ENCODE data around the gene GDA. TPM values are rescaled to one million over a fixed set of nuclear protein-coding genes. Genes with fewer than 3 reads are reported as not detected.

GDA gene
- total RNA-seq, 2 donors from 2014 or later, result 1.9 TPM; not detected in 1

DNA sequence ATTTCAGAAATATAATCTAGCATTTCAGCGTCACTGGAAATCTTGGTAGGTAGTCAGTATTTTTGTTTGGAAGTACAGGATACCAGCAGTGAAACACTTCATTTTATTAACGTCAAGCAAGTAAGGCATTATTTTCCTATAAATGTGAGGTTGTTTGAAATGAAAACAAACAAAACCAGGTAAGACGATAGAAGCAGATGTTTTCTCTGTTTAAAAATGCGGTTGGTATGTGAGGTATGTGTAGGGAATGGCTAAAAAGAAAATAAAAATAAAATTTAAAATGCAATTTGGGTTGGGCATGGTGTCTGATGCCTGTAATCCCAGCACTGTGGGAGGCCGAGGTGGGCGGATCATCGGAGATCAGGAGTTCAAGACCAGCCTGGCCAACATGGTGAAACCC is 16.1 kb downstream of the GDA start:
- WGBS, result 66% methylated on average over 7 of the region's 7 CpGs
- no peak overlapping the region for H3K4me3 ChIP-seq
- H3K9me3 ChIP-seq, result no peaks in the 10 kb centered on the region
- no peak overlapping the region for H3K27ac ChIP-seq
- DNase-seq (ENCODE audit: low spot score), result no peak
- no peaks in the 10 kb centered on the region for H3K36me3 ChIP-seq
- TF ChIP-seq POLR2AphosphoS5 (IDR thresholded peaks at IDR 0.05), result no peak
- TF ChIP-seq, protein P1, sequence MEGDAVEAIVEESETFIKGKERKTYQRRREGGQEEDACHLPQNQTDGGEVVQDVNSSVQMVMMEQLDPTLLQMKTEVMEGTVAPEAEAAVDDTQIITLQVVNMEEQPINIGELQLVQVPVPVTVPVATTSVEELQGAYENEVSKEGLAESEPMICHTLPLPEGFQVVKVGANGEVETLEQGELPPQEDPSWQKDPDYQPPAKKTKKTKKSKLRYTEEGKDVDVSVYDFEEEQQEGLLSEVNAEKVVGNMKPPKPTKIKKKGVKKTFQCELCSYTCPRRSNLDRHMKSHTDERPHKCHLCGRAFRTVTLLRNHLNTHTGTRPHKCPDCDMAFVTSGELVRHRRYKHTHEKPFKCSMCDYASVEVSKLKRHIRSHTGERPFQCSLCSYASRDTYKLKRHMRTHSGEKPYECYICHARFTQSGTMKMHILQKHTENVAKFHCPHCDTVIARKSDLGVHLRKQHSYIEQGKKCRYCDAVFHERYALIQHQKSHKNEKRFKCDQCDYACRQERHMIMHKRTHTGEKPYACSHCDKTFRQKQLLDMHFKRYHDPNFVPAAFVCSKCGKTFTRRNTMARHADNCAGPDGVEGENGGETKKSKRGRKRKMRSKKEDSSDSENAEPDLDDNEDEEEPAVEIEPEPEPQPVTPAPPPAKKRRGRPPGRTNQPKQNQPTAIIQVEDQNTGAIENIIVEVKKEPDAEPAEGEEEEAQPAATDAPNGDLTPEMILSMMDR (IDR thresholded peaks at IDR 0.05), result no peak
- no peak for TF ChIP-seq POLR2A (IDR thresholded peaks at IDR 0.05)
- H3K27me3 ChIP-seq (replicated peaks; ENCODE audit: insufficient read depth), result no peaks in the 10 kb centered on the region
- no peaks in the 10 kb centered on the region for H3K4me1 ChIP-seq (replicated peaks)
- intact Hi-C loops (cut with DNase I), result no loop called here

DNA sequence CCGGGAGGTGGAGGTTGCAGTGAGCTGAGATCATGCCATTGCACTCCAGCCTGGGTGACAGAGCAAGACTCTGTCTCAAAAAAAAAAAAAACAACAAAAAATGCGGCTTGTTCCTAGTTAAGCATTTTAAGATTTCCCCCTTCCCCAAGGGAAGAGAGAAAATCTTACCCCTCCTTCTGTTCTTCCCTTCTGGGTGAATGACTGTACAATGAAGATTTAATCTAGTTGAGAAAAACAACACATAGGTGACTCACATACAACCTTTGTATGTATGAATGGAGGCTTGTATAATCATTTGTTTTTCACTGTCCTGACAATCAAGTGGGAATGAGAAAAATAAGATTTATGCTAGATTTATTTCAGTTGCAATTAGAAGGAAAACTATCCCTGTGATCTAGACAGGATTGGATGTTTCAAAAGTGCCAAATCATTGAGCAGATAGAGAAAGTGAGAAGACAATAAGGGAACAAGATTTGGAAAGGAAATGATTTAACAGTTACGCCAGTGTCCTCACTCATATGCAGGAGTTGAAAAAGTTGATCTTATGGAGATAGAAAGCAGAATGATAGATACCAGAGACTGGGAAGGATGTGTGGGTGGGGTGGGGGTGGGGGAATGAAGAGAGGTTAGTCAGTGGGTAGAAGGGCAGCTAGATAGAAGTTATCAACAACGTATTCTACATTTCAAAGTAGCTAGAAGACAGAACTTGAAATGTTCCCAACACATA is 16.7 kb downstream of the GDA start:
- DNase-seq (ENCODE audit: low spot score), result no peak
- intact Hi-C loops (cut with DNase I), result no loop called here
- TF ChIP-seq, protein P1 (IDR thresholded peaks at IDR 0.05), result no peak
- no peak for TF ChIP-seq POLR2A (IDR thresholded peaks at IDR 0.05)
- TF ChIP-seq POLR2AphosphoS5 (IDR thresholded peaks at IDR 0.05), result no peak
- no peak overlapping the region for H3K4me3 ChIP-seq
- H3K4me1 ChIP-seq (replicated peaks), result no peaks in the 10 kb centered on the region
- 64% methylated on average over 4 of the region's 4 CpGs for WGBS
- no peak overlapping the region for H3K27ac ChIP-seq
- no peaks in the 10 kb centered on the region for H3K9me3 ChIP-seq
- H3K27me3 ChIP-seq (replicated peaks; ENCODE audit: insufficient read depth), result no peaks in the 10 kb centered on the region
- H3K36me3 ChIP-seq, result no peaks in the 10 kb centered on the region

DNA sequence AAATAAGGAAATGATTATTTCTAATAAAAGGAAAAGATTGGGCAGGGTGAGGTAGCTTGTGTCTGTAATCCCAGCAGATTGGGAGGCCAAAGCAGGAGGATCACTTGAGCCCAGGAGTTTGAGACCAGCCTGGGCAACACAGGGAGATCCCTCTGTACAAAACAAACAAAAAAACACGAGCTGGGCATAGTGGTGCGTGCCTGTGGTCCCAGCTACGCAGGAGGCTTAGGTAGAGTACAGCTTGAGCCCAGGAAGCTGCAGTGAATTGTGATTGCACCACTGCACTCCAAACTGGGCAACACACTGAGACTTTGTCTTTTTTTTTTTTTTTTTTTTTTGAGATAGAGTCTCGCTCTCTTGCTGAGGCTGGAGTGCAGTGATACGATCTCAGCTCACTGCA is 18.8 kb downstream of the GDA start:
- no peak for DNase-seq (ENCODE audit: low spot score)
- TF ChIP-seq, protein P1 (IDR thresholded peaks at IDR 0.05), result no peak
- no peak for TF ChIP-seq POLR2A (IDR thresholded peaks at IDR 0.05)
- TF ChIP-seq POLR2AphosphoS5 (IDR thresholded peaks at IDR 0.05), result no peak
- WGBS, result 92% methylated on average over 5 of the region's 5 CpGs
- Histone ChIP-seq H3K27ac (no peak overlapping the region), H3K9me3 (no peaks in the 10 kb centered on the region), H3K4me3 (no peak overlapping the region), H3K27me3 (replicated peaks; ENCODE audit: insufficient read depth) (no peaks in the 10 kb centered on the region), H3K36me3 (no peaks in the 10 kb centered on the region), H3K4me1 (replicated peaks) (no peaks in the 10 kb centered on the region)
- intact Hi-C loops (cut with DNase I), result no loop called here

DNA sequence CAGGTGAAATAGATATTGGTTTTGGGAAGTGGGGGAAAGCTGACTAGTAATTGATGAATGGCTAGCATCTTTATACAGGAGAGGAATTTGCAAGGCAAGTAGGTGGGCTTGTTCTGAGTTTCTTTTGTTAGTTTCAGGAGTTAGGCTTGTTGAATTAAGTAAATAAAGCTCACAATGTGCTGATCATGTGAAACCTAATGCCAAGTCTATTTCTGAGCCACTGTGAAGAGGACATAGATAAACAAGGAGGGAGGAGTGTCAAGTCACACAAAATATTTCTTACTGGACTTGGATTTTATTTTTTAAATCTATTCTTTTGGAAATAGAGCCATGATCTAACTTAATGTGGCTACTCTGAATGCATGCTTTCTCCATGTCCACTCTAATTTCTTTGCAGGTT is 19.9 kb downstream of the GDA start:
- Histone ChIP-seq H3K27ac (no peak overlapping the region), H3K27me3 (replicated peaks; ENCODE audit: insufficient read depth) (no peaks in the 10 kb centered on the region), H3K4me3 (no peak overlapping the region), H3K9me3 (no peaks in the 10 kb centered on the region), H3K4me1 (replicated peaks) (no peaks in the 10 kb centered on the region), H3K36me3 (no peaks in the 10 kb centered on the region)
- TF ChIP-seq, protein P1 (IDR thresholded peaks at IDR 0.05), result no peak
- no peak for TF ChIP-seq POLR2A (IDR thresholded peaks at IDR 0.05)
- TF ChIP-seq POLR2AphosphoS5 (IDR thresholded peaks at IDR 0.05), result no peak
- intact Hi-C loops (cut with DNase I), result no loop called here
- no peak for DNase-seq (ENCODE audit: low spot score)

DNA sequence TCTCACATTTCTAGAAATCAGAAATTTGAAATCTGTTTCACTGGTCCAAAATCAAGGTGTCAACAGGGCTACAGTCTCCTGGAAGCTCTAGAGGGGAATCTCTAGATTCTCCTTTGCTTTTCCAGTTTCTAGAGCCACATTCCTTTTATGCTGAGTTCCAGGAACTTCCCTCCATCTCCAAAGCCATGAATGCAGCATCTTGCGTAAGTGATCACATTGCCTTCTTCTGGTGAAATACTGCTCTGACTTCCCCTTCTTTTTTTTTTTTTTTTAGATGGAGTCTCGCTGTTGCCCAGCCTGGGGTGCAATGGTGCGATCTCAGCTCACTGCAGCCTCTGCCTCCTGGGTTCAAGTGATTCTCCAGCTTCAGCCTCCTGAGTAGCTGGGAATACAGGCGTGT is 23.8 kb downstream of the GDA start:
- no peaks in the 10 kb centered on the region for H3K36me3 ChIP-seq
- intact Hi-C loops (cut with DNase I), result no loop called here
- no peak for DNase-seq (ENCODE audit: low spot score)

More for the DNA sequence above, 23.8 kb downstream of the GDA start:
- WGBS, result 94% methylated on average over 4 of the region's 4 CpGs
- H3K9me3 ChIP-seq, result no peaks in the 10 kb centered on the region
- TF ChIP-seq POLR2AphosphoS5 (IDR thresholded peaks at IDR 0.05) (no peak), POLR2A (IDR thresholded peaks at IDR 0.05) (no peak)
- TF ChIP-seq, protein P1 (IDR thresholded peaks at IDR 0.05), result no peak
- H3K4me3 ChIP-seq, result no peak overlapping the region
- no peaks in the 10 kb centered on the region for H3K4me1 ChIP-seq (replicated peaks)
- H3K27ac ChIP-seq, result no peak overlapping the region
- H3K27me3 ChIP-seq (replicated peaks; ENCODE audit: insufficient read depth), result no peaks in the 10 kb centered on the region
